Fibroblast of skin of left quadriceps (primary cell): ENCODE data around the gene OR56B4.
"Not testable (repeated sequence)": the region's sequence is repeated elsewhere in the genome, so short reads cannot be mapped to it uniquely, and the experiment has no call there.

Source experiments
- DNase-seq, 2 experiments: peaks; one replicate each; pipeline ENCODE4 v3.0.0-alpha.2; 2013; ENCODE audit warnings: low read depth in 2 of 2

Gene OR56B4, protein sequence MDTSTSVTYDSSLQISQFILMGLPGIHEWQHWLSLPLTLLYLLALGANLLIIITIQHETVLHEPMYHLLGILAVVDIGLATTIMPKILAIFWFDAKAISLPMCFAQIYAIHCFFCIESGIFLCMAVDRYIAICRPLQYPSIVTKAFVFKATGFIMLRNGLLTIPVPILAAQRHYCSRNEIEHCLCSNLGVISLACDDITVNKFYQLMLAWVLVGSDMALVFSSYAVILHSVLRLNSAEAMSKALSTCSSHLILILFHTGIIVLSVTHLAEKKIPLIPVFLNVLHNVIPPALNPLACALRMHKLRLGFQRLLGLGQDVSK

DNA sequence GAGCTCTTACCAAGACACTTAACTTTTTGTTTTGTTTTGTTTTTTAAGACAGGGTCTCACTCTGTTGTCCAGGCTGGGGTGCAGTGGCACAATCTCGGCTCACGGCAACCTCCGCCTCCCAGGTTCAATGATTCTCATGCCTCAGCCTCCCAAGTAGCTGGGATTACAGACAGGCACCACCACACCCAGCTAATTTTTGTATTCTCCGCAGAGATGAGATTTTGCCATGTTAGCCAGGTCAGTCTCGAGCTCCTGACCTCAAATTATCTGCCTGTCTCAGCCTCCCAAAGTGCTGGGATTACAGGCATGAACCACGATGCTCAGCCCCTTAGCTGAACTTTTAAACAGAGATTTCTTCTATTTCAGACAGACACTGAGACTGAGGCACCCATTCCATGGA, at the start of gene OR56B4:
TSS of gene OR56B4 (plus strand) at position 301 of the 400 bp plus-strand sequence. CDS start at position 396, 95 bp downstream.
- not testable (repeated sequence) for DNase-seq

DNA sequence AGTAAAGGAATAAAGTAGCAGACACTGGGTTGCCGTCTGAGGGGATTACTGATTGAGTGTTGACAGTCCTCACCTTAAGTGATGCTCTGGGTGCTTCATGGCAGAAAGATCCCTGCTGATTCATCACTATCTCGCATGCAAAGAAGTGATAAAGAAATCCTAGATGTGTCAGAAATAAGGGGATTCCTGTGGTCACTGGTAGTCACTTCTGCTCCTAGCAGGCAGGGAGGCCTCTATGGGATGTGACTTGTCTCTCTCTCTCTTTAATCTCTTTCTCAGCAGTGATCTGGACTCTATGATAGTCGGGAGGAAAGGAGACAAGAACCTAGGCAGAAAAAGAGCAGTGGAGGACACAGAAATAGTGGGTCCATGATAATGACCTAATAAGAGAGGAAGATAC, 46.0 kb upstream of the OR56B4 start:
- no peak for DNase-seq

DNA sequence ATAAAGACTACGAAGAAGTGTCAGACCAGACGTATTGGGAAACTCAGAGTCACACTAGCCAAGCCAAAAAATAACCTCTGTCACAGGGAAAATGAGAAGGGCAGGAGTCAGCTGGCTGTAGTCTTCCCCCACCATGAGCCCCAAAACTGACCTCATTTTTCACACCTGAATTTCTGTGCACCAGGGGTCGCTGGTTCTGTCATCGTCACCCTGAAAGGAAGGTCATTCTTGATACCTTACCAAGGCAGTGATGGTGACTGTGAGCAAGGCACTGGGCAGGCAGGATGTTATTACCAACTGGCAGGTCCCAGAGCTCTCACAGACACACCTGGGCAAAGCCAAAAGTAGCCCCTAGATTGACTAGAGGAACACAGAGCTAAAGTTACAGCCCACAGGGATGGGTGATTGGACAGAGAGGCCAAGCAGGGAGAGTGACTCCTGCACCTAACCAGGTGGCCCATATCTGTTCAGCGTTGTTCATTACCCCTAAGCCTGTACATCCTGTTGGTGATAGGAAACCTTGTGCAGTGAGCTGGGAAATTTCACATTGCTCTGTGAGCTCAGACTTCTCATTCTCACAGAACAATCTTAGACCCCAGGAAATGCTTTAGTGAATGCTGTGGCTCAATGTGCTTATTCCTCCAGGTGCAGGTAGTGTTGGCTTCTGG, 44.7 kb upstream of the OR56B4 start:
- no peak for DNase-seq

DNA sequence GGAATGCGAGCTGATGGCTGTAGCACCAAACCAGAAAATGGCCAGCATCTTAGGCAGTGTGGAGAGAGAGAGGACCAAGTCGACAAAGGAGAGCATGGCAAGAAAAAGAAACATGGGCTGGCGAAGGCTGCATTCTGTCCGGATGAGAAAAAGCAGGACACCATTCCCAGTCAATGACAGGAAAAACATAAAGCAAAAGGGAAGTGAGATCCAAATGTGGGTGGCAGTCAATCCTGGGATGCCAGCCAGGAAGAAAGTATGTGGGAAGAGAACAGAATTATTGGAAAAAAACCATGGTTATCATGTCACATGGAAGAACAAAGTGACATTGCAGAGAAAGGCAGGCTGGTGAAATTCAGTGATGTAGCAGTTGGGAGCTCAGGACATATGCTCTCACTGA, 40.0 kb upstream of the OR56B4 start:
- no peak for DNase-seq

DNA sequence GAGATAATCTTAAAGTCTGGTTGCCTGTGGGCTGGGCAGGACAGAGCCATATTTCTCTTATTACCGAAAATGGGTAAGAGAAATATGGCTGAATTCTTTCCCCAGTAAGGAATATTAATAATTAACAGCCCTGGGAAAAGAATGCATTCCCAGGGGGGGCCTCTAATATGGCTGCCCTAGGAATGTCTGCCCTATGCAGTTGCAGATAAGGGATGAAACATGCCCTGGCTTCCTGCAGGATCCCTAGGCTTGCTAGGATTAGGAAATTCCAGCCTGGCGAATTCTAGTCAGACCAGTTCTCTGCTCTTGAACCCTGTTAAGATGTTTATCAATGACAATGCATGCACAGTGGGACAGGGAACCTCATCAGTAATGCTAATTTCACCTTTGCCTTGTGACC, 31.0 kb upstream of the OR56B4 start:
- DNase-seq, result not testable (repeated sequence)

DNA sequence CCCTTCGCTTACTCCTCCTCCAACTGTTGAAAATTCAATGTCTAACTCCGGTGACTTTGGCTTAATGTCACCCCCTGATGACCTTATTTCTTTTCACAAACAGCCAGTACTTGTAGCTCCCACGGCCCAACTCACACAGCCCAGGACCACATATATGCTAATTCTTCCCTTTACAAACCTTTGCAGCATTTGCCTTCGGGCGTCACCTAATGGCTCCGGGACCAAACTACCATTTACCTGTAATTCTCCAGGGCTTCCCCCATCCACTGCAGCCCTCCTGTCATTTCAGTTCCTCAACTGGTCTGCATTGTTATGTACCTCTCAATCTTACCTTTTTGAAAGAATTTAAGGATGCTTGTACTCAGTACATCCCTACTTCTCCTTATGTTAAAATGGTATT, 29.8 kb upstream of the OR56B4 start:
- no peak for DNase-seq

DNA sequence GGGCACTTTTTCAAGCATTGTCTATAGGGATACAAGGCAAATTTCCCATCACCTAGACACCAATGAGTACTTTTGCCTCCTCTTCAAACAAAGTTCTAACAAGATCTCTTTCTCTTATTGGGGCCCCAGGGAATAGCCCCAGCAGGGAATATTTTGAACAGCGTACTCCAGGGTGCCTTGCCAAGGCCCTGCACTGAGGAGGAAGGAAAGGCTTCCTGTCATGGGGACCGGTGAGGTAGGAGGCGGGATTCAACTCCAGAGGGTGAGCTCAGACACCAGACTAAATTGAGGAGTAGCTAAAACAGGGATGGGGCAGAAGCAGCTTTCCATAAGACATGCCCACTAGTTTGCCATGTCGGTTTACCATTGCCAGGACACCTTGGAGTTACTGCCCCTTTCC, 28.0 kb upstream of the OR56B4 start:
- DNase-seq, result no peak

DNA sequence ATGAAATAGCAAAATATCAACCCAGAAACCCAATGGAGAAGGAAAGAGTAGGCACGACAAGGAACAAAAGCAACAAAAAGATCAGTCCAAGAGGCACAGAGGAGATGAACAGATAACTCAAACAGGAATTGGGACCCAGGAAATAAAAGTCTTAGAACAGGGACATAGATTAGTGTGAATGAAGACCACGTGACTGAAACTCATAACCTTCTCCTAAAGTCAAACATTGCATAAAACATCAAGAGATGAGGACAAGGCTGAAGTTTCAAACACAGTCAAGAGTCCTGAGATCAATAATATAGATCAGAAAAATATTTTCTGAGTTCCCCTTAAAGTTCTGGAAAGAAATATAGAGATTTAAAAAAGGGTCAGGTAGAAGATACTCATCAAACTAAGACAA, 24.4 kb upstream of the OR56B4 start:
- no peak for DNase-seq

DNA sequence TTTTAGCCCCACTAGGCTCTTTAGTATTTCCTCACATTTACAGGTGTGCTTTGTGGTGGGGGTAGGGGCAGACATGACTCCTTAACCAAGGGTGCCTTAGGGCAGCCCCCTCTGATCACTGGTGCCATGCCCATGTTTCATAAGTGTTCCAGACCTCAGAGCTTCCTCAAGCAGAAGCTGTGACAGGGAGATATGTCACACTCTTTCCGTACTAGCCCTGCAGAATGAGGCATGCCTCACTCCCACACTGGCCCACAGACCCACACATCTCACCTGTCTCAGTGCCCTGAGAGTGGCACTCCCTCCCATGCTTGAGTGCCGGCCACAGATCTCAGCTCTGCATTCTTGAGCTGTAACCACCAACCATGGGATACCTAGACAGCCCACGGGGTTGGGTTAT, 22.9 kb upstream of the OR56B4 start:
- no peak for DNase-seq

DNA sequence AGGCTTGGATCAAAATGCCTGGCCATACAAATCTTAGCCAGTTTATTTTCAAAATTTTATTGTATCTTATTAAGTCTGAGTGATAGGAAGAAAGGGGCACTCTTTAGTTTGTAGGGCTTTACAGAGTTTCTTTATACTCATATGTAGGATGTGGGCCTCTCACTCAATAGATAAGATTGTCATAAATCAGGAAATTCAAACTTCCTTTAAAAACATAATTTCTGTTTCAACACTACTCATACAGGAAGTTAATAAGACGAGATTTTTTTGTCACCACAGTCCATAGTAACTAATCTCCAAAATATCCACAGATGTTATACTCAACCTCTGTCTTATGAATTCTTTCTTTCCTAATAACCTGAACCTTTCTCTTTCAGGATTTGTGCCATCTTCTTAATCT, 13.3 kb upstream of the OR56B4 start:
- DNase-seq, result no peak

DNA sequence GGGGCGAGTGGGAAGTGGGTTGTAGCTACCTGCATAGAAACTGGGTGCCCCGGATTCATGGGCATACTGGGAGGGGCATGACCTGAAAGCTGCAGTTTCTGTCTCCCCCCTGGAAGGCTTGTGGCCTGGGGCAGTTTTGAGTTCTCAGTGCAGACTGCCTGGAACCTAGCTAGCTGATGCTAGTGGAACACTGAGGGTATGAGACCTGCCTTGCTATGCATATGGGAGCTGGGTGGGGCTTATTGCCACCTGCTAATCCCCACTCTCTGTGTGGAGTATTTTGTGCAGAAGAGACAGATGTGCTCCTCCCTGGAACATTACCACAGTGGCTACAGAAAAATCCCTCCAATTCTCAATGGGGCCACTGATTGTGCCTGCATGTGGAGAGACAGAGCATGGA, 11.7 kb upstream of the OR56B4 start:
- no peak for DNase-seq

DNA sequence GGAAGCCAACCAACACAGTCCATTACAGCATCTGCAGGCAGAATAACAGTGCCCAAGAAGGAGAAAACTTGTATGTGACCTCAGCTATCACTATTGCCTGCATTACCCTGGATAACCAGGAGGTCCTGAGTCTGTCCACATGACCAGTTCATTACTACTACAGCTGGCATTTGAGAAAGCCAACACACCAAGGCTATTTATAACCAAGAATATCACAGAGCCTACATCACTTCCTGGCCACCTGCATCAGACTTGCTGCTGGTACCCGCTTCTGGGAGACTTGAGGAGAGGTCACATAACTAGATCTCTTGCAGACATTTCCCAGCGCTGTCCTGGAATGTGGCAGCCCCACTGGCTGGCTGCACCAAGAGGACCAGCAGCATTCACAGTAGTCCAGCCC, 11.1 kb upstream of the OR56B4 start:
- DNase-seq, result no peak

DNA sequence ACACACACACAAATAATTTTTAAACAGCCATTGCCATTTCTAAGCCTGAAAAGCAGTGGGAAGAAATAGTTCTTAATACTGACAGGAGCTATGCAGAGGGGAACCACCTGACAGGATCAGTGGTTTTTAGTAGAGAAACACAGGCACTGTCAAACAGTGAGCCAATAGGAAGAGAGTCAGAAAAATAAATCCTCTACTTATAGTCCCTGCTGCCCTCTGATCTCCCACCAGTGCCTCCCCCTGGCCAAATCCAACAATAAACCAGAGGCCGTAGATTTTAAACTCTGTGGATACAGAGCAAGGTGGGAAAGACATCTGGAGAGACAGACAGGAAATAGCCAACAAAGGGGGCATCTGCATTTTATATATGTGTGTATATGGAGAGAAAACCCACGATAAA, 7.9 kb upstream of the OR56B4 start:
- no peak for DNase-seq

DNA sequence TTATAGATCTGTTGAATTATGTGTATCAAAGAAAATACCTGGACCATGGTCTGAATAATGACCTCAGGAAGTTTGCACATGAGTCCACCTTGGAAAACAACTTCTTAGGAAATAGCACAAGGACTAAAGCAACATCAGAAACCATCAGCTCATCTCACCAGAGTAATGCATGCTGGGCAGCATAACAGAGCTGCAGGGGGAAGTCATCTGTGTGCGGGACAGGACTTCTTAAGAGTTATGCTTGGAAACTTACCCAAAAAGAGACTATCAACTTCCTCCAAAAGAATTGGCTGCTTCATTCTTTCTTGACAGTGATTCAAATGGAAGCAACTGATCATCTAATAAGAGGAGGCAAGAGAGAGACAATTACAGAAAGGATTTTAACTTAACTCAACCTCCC, 2.5 kb downstream of the OR56B4 start:
- no peak for DNase-seq

DNA sequence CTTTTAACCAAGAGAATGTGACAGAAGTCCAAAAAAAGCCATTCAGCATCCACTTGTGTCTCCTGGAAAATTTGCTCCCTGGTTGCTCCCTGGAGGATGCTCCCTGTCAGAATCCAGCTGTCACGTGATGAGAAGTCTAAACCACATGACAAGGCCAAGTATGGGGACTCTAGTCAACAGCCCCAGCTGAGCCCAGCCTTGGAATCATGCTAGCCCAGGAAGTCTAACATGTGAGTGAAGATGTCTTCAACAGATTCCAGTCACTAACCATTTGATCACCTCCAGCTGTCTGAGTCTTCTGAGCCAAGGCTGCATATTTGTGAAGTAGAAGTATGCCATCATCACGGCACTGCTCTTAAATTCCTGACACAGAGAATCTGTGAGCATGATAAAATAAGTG, 4.2 kb downstream of the OR56B4 start:
- DNase-seq, result no peak

DNA sequence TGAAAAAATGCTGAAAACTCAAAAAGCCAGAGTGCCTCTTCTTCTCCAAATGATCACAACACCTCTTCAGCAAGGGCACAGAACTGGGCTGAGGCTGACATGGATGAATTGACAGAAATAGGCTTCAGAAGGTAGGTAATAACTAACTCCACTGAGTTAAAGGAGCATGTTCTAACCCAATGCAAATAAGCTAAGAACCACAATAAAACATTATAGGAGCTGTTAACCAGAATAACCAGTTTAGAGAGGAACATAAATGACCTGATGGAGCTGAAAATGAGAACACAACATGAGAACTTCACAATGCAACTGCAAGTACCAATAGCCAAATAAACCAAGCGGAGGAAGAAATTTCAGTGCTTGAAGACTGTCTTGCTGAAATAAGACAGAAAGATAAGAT, 9.2 kb downstream of the OR56B4 start:
- DNase-seq, result no peak

DNA sequence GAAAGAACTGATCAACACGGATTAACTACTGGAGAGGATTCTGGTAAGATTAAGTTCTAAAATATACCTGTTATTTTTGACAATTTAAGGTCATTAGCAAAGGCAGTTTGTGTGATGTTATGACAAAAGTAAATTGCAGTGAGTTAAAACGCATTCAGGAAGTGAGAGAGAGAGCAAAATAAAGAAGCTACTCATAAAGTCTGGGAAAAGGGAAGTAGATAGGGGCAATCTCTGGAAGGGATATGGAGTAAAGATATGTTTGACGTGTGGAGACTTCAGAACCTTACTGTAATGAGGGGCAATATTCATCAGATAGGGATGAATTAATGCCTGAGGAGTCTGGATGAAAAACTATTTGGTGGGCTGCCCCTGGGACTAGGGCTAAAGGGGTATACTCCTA, 16.8 kb downstream of the OR56B4 start:
- DNase-seq, result no peak

DNA sequence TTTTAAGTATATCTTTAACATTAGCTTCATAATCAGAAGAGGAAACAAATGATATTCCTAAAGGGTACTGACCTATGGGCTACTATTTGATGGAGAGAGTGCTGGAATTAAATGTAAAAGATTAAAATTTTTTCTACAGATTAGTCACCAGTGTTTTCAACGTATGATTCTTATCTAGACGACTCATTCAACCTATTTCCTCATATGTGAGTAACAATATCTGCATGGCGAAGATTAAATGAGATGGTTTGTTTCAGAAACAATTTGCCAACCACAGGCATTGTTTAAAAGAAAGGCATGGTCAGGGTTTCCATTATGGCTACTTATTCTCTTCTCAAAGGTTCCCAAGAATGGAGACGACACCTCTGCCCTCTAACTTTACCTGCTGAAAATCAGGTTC, 20.4 kb downstream of the OR56B4 start:
- DNase-seq, result no peak

DNA sequence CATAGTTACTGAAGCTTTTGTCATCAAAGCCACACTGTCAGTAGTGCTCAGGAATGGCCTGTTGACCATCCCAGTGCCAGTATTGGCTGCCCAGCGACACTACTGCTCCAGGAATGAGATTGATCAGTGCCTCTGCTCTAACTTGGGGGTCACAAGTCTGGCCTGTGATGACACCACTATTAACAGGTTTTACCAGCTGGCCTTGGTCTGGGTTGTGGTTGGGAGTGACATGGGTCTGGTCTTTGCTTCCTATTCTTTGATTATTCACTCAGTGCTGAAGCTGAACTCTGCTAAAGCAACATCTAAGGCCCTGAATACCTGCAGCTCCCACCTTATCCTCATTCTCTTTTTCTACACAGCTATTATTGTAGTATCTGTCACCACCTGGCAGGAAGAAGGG, 21.5 kb downstream of the OR56B4 start:
- DNase-seq, result no peak

DNA sequence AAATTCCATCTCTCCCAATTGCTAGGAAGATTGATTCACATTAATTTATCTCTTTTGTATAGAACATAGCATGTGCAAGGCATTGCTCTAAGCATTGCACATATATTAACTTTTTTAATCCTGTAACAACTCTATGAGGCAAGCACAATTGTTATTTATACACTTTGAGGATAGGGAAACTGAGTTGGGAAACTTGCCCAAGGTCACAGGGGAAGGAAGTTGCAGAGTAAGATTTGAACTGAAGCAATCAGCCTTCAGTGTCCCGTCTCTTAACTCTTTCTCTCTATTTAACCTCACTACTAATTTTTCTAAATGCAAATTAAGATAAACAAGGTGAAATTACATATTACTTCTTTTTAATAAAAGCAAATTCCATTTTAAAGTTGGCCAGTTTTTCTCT, 22.2 kb downstream of the OR56B4 start:
- DNase-seq, result no peak

DNA sequence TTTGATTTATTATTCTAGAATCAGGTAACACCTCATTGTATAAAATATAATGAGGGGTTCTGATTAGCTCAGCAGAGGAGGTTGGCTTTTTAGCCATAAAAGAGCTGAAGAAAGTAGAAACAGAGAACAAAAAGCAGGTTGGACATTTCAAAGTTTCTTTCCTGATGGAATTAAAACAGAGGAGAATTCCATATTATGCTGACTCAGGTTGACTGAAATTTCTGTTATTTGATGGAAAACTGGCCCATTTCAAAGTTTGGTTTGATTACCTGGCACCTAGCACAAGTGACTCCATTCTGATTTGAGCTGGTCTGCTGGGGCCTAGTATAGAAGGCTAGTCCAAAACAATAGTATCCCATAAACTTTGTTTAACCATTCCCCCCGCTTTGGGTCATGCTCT, 24.9 kb downstream of the OR56B4 start:
- DNase-seq, result no peak

DNA sequence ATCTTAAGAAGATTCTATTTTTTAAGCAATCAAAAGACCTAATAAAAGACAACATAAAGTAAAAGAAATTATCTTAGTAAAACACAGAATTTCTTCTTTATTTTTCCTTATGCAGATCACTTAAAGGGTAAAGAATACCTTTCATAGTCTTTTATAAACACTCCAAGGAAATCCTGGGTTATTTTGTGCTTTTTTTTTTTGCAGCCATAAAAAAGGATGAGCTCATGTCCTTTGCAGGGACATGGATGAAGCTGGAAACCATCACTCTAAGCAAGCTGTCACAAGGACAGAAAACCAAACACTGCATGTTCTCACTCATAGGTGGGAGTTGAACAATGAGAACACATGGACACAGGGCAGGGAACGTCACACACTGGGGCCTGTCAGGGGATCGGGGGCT, 28.5 kb downstream of the OR56B4 start:
- DNase-seq, result not testable (repeated sequence)

DNA sequence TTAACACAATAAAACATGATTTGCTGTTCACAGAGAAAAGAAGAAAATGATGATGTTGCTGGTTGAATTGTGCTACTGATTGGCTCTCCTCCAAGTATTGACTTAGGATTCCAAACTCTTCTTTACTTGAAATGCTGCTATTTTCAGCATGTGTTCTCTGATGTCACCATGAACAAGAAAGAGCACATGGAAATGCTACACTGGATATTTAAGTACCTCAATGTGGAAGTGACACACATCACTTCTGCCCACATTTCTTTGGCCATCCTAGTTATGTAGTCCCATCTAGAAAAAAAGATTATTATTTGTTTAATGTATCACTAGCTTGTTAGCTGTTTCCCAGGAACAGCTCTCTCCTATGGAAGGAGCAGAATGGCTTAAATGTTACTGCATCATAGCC, 35.5 kb downstream of the OR56B4 start:
- DNase-seq, result no peak

DNA sequence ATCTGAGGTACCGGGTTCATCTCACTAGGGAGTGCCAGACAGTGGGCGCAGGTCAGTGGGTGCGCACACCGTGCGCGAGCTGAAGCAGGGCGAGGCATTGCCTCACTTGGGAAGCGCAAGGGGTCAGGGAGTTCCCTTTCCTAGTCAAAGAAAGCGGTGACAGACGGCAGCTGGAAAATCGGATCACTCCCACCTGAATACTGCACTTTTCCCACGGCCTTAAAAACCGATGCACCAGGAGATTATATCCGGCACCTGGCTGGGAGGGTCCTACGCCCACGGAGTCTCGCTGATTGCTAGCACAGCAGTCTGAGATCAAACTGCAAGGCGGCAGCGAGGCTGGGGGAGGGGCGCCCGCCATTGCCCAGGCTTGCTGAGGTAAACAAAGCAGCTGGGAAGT, 36.3 kb downstream of the OR56B4 start:
- not testable (repeated sequence) for DNase-seq
